ENCODE results near the gene CEP112.

CEP112 gene

GRCh38 chr17:65593092-65593854 lies 598.7 kb downstream of the CEP112 start:
- DNase-seq (ENCODE audit: low read depth): no peak

- DNase-seq (ENCODE audit: low read depth): no peak
These were observed 599.6 kb downstream of the CEP112 start for GRCh38 chr17:65592125-65592965.

- no peak for DNase-seq (ENCODE audit: low read depth)
These were observed 602.6 kb downstream of the CEP112 start for GRCh38 chr17:65589321-65589720.

- DNase-seq (ENCODE audit: low read depth): no peak
These were observed 603.6 kb downstream of the CEP112 start for GRCh38 chr17:65588181-65588808.

GRCh38 chr17:65587534-65588180 lies 604.3 kb downstream of the CEP112 start:
- no peak for DNase-seq (ENCODE audit: low read depth)

- DNase-seq (ENCODE audit: low read depth): no peak
These were observed 605.0 kb downstream of the CEP112 start for GRCh38 chr17:65586899-65587298.

Data from stimulated activated CD8-positive, alpha-beta memory T cell treated with anti-CD3 and anti-CD28 coated beads, Interleukin-12 subunit alpha, Interleukin-12 subunit beta, amount 100 ng/mL, for 1 hour (primary cell).